ENCODE results near the gene ZNF132.

Gene ZNF132

DNA sequence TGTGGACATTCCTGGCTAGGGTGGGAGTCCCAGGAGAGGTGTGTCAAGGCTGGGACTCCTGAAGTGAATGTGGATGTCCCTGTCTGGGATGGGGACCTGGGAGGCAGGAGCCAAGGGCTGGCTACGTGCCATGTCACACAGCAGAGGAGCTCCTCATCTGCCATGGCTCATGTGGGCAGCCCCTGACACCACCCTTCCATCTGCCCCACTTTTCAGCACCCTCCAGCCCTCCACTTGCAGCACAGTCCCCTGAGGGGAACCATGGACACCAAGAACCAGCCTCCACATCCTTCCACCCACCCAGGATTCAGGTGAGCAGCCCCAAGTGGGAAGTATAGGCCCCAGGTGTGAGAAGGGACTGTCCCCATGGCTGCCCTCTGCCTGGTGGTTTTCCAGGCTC lies 37.9 kb upstream of the ZNF132 start:
- H2AFZ ChIP-seq (ENCODE audit: low read depth, low read length), result no peak overlapping the region
- H4K20me1 ChIP-seq (ENCODE audit: insufficient read depth, low read length), result no peaks in the 10 kb centered on the region
- no peak overlapping the region for H3K4me3 ChIP-seq (ENCODE audit: low read length)
- H3K79me2 ChIP-seq (ENCODE audit: low read length), result no peaks in the 10 kb centered on the region
- H3K36me3 ChIP-seq (replicated peaks; ENCODE audit: low read depth, low read length), result peaks cover 12% of the 10 kb centered on the region
- H3K4me1 ChIP-seq (ENCODE audit: low read length), result peaks cover 25% of the 10 kb centered on the region
- no peak overlapping the region for H3K4me2 ChIP-seq (ENCODE audit: low read length)
- H3K27me3 ChIP-seq (ENCODE audit: low read depth, low read length), result no peaks in the 10 kb centered on the region
- no peak overlapping the region for H3K9ac ChIP-seq (ENCODE audit: low read length)
- H3K9me3 ChIP-seq (ENCODE audit: insufficient read depth, low read length), result no peaks in the 10 kb centered on the region
- TF ChIP-seq EZH2phosphoT487 (IDR thresholded peaks at IDR 0.05; ENCODE audit: low read depth), result no peak
- TF ChIP-seq, protein P1, sequence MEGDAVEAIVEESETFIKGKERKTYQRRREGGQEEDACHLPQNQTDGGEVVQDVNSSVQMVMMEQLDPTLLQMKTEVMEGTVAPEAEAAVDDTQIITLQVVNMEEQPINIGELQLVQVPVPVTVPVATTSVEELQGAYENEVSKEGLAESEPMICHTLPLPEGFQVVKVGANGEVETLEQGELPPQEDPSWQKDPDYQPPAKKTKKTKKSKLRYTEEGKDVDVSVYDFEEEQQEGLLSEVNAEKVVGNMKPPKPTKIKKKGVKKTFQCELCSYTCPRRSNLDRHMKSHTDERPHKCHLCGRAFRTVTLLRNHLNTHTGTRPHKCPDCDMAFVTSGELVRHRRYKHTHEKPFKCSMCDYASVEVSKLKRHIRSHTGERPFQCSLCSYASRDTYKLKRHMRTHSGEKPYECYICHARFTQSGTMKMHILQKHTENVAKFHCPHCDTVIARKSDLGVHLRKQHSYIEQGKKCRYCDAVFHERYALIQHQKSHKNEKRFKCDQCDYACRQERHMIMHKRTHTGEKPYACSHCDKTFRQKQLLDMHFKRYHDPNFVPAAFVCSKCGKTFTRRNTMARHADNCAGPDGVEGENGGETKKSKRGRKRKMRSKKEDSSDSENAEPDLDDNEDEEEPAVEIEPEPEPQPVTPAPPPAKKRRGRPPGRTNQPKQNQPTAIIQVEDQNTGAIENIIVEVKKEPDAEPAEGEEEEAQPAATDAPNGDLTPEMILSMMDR (IDR thresholded peaks at IDR 0.05; ENCODE audit: low read depth, low read length), result no peak
- no peak overlapping the region for H3K27ac ChIP-seq (ENCODE audit: low read length)

DNA sequence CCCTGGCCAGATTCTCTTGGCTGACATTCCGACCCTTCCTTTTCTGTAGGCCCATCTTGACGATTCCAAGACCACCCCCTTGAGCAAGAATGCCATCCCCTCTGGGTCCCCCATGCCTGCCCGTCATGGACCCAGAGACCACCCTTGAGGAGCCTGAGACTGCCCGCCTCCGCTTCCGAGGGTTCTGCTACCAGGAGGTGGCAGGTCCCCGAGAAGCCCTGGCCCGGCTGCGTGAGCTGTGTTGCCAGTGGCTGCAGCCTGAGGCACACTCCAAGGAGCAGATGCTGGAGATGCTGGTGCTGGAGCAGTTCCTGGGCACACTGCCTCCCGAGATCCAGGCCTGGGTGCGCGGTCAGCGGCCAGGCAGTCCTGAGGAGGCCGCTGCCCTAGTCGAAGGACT lies 37.2 kb upstream of the ZNF132 start:
- Histone ChIP-seq H3K4me3 (ENCODE audit: low read length) (peak overlapping the region; percentile 83), H3K4me1 (ENCODE audit: low read length) (peaks cover 25% of the 10 kb centered on the region), H3K4me2 (ENCODE audit: low read length) (peak overlapping the region; percentile 86), H3K9me3 (ENCODE audit: insufficient read depth, low read length) (no peaks in the 10 kb centered on the region), H2AFZ (ENCODE audit: low read depth, low read length) (no peak overlapping the region), H3K9ac (ENCODE audit: low read length) (peak overlapping the region; percentile 84), H3K27ac (ENCODE audit: low read length) (peak overlapping the region; percentile 83), H3K79me2 (ENCODE audit: low read length) (no peaks in the 10 kb centered on the region), H3K36me3 (replicated peaks; ENCODE audit: low read depth, low read length) (peaks cover 16% of the 10 kb centered on the region), H3K27me3 (ENCODE audit: low read depth, low read length) (no peaks in the 10 kb centered on the region), H4K20me1 (ENCODE audit: insufficient read depth, low read length) (no peaks in the 10 kb centered on the region)
- TF ChIP-seq EZH2phosphoT487 (IDR thresholded peaks at IDR 0.05; ENCODE audit: low read depth), result no peak
- TF ChIP-seq, protein P1 (IDR thresholded peaks at IDR 0.05; ENCODE audit: low read depth, low read length), result no peak

DNA sequence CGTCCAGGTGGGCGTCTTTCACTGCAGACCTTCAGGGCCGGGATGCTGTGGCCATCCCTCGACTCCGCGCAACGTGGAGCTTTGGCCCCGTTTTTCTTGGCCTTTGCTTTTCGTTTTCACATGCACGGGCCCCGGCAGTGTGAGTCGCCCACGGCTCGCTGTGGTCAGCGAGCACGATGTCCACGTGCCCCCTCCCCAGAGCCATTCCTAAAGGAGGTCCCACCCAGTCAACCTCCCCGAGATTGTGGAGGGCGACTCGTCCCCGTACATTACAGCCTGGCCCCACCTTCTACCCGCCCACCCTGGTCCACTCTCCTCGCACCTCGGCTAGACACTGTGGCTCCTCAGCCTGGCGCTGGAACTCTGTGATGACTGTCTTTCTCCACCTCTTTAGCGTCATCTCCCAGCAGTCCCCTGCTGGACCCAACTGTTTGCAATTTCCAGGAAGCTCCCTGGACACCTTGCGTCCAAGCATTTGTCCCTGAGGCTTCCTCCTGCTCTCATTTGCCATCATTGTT lies 36.6 kb upstream of the ZNF132 start:
- Histone ChIP-seq H3K4me1 (ENCODE audit: low read length) (peaks cover 25% of the 10 kb centered on the region), H3K79me2 (ENCODE audit: low read length) (no peaks in the 10 kb centered on the region), H3K9ac (ENCODE audit: low read length) (peak overlapping the region; percentile 84), H3K4me3 (ENCODE audit: low read length) (peak overlapping the region; percentile 83), H2AFZ (ENCODE audit: low read depth, low read length) (no peak overlapping the region; the same call in 1 of the 2 replicates), H3K36me3 (replicated peaks; ENCODE audit: low read depth, low read length) (peaks cover 18% of the 10 kb centered on the region), H4K20me1 (ENCODE audit: insufficient read depth, low read length) (no peaks in the 10 kb centered on the region), H3K9me3 (ENCODE audit: insufficient read depth, low read length) (no peaks in the 10 kb centered on the region), H3K4me2 (ENCODE audit: low read length) (peak overlapping the region; percentile 86), H3K27me3 (ENCODE audit: low read depth, low read length) (no peaks in the 10 kb centered on the region), H3K27ac (ENCODE audit: low read length) (peak overlapping the region; percentile 83)
- no peak for TF ChIP-seq EZH2phosphoT487 (IDR thresholded peaks at IDR 0.05; ENCODE audit: low read depth)
- TF ChIP-seq, protein P1 (IDR thresholded peaks at IDR 0.05; ENCODE audit: low read depth, low read length), result no peak

DNA sequence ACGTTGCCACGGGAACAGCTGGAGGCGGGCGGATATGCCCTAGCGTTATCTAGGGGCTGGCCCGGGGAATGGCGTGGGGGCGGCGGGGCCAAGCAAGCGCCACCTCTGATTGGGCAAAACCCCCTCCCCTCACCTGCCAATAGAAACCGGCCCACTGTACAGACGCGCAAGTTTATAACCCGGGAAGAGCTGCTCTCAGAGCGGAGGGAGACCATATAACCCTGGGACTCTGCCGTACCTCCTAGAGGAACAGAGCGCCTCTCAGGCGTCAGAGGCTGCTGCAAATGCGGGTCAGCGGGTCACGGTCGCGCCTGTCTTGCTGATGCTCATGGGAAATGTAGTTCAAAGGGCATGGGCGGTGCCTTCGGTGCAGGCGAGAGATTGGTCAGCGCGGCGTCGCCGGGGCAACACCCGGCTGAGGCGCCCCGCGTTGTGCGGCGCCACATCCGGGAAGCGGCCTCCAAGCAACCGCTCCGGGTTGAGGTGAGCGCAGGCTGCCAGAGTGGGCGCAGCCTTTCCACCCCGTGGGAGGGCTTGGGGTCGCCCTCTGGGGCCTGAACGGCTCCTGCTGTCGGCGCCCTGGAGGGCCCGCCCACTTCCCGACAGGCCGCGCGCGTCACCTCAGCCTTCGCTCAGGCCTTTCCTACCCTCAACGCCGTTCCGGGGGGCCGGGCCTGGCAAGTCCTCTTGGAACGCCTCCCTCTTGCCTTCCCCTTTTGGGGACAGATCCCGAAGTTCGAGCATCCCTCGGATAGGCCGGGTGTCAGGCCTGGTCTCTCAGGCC lies 36.0 kb upstream of the ZNF132 start, which contains the start of gene ZNF446:
Gene ZNF446 (plus strand): TSS at position 639 of the 784 bp plus-strand sequence. CDS start 867 bp downstream, outside the sequence.
- TF ChIP-seq, protein P1 (IDR thresholded peaks at IDR 0.05; ENCODE audit: low read depth, low read length), result no peak
- TF ChIP-seq EZH2phosphoT487 (IDR thresholded peaks at IDR 0.05; ENCODE audit: low read depth), result no peak
- peaks cover 25% of the 10 kb centered on the region for H3K4me1 ChIP-seq (ENCODE audit: low read length)
- no peaks in the 10 kb centered on the region for H4K20me1 ChIP-seq (ENCODE audit: insufficient read depth, low read length)
- H3K9me3 ChIP-seq (ENCODE audit: insufficient read depth, low read length), result no peaks in the 10 kb centered on the region
- peak within 1 kb of the TSS; percentile 84 for H3K9ac ChIP-seq (ENCODE audit: low read length)
- H3K79me2 ChIP-seq (ENCODE audit: low read length), result no peaks in the 10 kb centered on the region
- H2AFZ ChIP-seq (ENCODE audit: low read depth, low read length), result peak within 1 kb of the TSS; percentile 64
- peak within 1 kb of the TSS; percentile 83 for H3K4me3 ChIP-seq (ENCODE audit: low read length)
- peak within 1 kb of the TSS; percentile 86 for H3K4me2 ChIP-seq (ENCODE audit: low read length)
- H3K36me3 ChIP-seq (replicated peaks; ENCODE audit: low read depth, low read length), result peaks cover 13% of the 10 kb centered on the region
- H3K27ac ChIP-seq (ENCODE audit: low read length), result peak within 1 kb of the TSS; percentile 83
- H3K27me3 ChIP-seq (ENCODE audit: low read depth, low read length), result no peaks in the 10 kb centered on the region

All from OCI-LY3 (cell line).